UCSD-AML1 (cell line): ENCODE data around the gene PIP5K1B.
"Not testable (repeated sequence)": the region's sequence is repeated elsewhere in the genome, so short reads cannot be mapped to it uniquely, and the experiment has no call there.

Source experiments
- DNase-seq: peaks from one replicate; lab custom pipeline; 2025; ENCODE audit not compliant: unreplicated experiment; lab: John Stamatoyannopoulos, UW

Gene PIP5K1B

DNA sequence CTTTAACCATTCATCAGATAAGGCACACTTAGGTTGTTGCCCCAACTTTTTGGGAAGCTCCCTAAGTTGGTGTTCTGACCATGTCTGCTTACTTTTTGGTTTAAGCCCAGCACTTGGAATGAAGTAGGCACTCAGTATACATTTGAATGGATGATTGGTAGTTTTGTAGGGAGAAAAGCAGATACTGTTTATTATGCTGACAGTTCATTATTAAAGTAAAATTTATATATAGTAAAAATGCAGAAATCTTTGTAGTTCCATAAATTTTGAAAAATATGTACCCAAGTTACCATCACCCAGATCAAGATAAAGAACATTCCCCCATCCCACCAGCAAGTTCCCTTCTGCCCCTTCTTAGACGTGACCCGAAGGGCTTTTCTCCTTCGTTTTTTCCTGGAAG is 273.5 kb downstream of the PIP5K1B start:
- DNase-seq = no peak

DNA sequence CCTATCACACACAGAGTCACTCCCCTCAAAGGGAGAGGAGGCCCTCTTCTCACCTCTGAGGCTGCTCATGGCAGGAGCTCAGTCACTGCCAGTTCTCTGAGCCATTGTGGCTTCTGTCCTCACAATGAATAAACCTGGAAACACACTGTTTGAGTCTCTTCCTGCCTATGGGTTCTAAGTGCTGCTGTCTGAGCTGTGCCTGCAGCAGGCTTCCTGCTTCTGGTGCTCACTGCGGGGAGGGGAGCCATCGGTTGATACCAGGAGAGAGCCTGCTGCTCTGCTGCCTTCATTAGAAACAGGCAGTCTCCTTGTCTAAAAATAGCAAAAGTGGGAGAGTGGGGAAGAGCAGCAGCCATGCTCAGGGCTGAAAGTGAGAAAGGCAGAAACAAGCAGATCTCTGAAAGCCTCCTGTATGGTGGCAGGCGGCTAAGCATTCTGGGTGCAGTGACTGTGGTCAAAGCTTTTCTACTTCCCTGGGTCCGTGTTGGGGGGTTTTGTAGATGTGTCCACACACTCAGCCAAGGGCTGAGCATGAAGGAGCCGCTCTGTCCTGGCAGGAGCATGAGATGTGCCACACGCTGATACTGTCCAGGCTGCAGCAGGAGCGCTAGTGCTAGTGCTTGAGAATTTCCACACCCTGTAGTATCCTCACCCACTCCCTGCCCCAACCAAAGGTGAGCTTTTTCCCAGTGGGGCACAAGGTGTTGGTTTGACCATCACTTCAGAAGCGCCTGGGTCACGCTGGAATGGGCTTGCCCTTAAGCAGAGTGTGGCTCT is 274.7 kb downstream of the PIP5K1B start:
- peak; percentile 59 for DNase-seq

DNA sequence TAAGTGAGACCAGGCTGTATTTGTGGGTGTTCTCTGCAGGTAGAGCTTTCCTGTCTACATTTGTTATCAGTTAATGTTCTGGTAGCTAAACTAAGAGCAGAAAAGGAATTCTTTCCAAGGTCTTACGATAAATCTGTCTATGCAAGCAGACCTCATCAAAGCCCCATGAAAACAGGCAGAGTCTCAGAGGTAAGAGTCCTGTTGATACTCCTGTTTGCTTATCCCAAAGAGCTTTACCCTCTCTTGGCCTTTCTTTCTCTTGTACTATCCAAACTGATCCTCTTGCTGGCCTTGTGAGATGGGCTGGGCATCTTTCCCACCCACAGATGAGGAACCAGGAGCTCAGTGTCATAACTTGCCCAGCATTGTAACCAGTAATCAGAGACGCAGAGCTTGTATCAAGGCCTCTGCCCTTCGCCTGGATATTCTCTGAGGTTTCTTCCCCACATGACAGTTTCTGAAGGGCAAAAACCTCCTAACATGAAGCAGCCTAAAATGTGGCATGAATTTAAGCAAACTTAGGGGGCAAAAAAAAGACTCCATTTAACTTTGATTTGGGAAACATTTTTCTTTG is 275.4 kb downstream of the PIP5K1B start:
- no peak for DNase-seq

DNA sequence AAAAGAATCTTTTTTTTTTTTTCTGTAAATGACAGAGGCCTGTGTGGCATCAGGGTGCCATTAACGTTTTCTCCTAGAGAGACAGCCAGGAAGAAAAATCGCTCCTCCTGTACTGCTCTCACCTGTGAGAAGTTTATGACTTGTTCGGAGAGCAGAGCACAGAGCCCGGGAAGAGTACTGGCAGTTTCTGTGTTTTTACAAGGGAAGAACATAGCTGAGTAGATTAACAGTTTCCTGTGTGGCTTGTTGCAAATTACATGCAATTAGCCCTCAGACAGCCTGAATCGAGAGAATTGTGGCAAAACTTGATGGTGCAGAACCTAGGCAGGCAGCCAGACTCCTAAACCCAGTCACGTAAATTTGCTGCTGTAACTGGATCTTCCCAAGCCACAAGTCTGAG is 276.7 kb downstream of the PIP5K1B start:
- DNase-seq = peak; percentile 16

DNA sequence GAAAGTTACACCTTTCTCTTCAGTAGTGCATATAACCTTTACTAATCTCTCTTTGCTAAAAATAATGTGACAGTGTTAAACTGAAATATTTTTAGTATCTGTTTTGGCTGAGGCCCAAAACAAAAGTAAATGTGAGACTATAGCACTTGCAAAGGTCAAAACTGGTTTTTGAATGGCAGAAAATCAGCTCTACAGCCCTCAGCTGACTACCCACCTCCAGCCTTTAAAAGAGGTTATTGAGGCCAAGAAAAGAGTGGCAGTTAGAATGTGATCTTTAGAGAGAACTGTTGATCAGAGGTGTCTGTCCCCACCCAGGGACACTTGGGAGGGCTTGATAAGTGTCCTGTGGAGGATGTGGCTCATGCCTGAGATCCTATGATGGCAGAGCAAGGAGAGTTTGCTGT is 278.0 kb downstream of the PIP5K1B start:
- DNase-seq = no peak

DNA sequence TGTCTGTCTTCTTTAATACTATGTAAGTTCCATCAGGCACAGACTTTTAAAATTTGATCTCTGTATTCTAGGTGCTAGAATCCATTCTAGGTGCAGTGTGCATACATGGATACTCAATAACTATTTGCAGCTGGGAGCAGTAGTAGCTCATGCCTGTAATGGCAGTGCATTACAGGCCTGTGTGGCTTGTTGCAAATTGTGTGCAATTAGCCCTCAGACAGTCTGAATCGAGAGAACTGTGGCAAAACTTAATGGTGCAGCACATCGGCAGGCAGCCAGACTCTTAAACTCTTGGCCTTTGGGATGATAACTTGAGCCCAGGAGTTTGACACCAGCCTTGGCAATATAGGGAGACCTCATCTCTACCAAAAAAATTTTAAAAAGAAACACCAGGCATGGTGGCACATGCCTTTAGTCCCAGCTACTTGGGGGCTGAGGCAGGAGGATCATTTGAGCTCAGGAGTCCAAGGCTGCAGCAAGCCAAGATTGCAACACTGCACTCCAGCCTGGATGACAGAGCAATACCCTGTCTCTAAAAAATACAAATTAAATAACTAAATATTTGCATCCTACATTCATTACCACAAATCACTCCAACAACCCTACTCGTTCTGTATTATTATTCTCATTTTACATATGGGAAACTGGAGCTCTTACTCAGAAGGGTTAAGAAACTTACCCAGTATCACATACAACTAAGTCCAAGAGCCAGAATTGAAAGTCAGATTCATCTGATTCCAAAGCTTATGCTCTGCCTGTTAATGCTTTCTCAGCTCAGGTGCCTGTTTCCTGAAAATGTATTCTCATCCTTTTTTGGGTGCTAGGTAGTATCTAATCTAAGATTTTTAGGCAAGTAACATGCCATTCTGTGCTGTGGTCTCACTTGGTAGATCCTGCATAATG is 278.7 kb downstream of the PIP5K1B start:
- DNase-seq = no peak

DNA sequence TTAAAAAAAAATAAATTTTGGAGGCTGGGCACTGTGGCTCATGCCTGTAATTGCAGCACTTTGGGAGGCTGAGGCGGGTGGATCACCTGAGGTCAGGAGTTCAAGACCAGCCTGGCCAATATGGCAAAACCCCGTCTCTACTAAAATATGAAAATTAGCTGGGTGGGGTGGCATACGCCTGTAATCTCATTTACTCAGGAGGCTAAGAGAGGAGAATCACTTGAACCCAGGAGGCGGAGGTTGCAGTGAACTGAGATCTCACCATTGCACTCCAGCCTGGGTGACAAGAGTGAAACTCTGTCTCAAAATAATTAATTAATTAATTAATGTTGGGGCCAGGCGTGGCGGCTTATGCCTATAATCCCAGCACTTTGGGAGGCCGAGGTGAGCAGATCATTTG is 281.9 kb downstream of the PIP5K1B start:
- DNase-seq = not testable (repeated sequence)

DNA sequence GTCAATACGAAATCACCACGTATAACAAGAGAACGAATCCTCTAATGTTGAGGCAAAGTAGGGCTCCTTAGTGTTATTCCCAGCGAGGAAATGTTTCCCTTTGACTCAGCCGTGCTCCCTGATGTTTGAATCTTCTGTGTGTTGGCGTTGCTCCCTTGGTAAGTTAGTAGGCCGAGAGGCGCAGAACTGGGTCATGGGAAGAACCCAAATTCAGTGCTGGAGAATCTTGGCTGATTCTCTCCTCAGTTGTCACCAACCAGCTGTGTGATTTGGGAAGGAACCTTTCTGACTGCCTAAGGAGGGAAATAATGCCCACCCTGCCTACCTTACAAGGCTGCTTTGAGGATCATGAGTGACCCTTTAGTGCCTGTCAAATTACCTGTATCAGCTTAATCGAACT is 286.4 kb downstream of the PIP5K1B start:
- DNase-seq = no peak

DNA sequence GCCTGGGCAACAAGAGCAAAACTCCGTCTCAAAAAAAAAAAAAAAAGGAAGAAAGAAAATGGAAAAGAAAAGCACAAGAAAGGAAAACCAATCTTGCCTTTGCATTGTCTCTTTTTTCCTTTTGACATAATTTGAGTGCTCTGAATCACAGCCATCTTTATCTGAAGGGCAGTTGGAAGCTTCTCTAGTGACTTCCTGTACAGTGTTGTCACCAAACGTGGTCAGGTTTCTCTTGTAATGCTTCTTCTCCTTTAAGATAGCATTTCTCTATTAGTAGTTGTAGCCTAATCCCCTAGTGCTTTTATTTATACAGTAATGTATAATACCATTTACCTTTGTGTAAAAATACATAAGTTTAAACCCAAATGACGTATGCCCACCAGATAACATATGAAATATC is 290.7 kb downstream of the PIP5K1B start:
- DNase-seq = no peak

DNA sequence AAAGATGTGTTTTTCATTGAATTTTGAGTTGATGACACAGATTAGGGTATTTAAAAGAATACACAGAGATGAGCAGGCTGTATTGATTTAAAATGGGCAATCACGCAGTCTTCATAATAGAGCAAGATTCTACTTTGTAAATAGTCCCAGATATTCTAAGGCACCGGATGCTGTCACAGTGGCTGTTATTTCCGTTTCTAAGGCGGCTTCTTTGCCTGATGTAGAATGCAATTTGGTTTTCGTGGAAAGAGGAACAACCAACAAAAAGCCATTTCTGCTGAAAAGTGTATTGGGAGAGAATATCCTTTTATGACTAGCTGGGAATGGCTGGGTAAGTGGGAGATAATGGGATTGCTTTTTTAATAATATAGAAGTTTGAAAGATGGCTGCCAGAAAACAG is 291.4 kb downstream of the PIP5K1B start:
- DNase-seq = no peak

DNA sequence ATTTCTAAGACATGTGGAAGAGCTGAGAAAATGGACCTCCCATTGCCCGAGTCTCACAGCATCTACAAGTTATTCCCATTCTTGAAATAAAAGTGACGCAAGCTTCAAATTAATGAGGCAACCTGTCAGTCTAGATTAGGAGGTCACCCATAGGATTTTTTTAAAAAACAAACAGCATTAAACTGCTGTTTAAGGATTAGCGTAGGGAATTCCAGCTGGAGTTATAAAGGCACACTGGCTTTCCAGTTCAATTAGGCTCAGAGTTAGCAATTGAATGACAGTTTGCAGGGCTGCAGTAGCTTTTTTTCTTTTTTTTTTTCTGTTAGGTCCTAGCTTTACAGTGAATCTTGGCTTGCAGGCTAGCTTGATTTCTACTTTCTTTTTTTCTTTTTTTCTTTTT is 292.6 kb downstream of the PIP5K1B start:
- no peak for DNase-seq

DNA sequence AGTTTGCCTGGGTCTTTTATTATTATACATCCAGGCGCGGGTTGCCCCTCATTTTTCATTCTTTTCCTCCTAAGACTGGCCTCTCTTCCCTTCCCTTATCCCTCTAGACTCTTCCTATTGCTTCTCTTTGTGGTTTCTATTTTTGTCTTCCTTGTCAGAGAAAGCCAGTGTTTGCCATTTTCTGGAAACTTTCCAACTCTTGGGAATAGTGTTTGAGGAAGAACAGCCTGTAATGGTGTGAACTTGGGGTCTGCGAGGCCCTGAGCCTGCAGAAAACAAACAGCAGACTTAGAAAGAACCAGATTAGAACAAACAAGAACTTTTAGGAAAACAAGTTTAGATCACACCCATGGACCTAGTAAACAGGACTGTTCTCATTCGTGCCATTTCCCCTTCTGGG is 293.3 kb downstream of the PIP5K1B start:
- no peak for DNase-seq

DNA sequence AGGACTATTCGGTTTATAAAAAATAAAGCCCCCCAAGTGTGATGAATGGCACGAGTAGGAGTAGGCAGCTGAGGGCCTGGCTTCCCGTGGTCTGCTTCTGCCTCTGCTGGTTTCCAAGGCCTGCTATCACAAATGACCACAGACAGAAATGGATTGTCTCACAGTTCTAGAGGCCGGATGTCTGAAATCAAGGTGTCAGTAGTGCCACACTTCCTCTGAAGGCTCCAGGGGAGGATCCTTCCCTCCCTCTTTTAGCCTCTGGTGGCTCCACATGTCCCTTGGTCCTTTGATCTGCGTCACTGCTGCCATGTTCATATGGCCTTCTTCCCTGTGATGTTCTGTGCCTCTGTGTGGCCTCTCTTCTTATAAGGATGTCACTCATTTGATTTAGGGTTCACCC is 293.8 kb downstream of the PIP5K1B start:
- peak; percentile 51 for DNase-seq

DNA sequence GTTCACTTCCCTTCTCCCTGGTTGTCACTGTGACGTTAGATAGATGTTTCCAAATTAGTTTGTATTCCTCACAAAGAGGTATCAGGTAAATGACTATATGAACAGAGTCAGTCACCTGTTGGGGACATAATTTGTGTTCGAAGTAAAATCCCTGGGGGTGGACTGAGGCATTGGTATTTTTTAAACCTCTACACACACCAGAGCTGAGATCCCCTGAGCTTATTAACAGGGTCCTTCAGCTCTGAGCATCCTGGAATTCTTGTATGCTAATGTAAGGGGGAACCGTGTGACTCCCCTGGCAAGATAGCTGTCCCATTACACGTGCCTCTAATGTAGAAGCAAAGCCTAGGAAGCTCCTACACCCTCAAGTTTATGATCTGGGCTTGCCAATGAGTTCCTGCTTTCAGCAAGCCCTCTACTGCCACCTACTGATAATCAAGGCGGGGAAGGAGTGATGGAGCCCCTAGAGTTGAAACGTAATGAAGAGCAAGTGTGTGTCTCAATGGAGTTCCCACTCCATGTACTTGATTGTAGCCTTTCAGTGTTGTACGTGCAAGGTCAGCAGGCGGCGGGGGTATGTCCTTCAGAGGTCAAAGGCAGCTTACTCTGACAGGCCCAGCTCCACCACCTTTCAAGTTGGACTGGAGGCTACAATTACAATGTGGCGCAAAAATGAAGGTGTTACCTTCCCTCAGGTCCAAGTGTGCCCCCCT is 294.5 kb downstream of the PIP5K1B start:
- peak; percentile 50 for DNase-seq

DNA sequence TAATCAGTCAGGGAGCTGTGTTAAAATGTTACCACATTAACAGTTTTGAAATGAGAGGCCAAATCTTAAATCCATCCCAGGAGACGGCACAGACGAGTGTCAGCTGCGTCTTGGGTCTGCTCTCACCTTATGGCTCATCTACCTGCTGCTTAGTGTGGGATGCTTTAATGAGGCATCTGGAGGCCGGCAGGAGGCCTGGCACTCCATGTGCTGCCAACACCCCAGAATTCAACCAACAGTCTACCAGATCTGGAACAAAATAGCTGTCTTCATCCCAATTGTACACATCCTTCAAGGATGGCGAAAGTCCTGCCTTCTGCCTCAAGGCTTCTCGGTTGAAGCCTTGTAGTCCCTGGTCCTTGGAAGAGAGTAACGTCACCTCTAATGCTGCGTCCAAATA is 296.9 kb downstream of the PIP5K1B start:
- DNase-seq = no peak

DNA sequence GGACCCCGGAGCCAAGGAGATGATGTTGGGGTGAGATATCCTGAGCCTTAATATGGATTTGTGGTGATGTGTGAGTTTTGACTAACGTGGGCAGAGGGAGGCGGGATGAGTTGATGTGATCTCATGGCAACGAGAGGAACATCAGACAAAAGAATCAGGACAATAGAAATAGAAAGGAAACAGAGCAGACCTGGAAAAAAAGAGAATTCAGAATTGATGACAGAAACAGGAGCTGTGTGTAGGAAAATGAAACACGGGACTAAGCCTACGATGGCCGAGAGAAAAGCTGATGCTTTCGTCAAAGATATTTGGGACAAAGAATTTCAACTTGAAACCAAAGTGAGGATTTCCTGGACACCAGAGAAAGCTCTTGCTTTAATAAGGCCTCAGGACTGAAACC is 298.0 kb downstream of the PIP5K1B start:
- no peak for DNase-seq

DNA sequence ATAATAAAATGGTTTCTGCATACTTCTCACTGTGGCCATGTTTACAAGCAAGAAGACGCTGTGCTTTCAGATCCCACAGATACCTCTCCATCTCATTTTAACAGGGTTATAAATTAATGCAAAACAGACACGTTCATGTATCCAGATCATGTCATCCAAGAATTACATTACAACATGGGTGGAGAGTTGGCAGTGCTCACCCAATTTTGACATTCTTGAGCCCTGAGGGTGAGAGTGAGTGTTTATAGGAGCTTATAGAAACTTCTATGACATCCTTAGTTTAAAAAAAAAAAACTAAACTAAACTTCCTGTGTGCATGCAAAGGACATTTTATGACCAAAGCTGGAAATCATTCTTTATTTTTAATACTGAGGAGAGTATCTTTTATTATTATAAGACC is 299.8 kb downstream of the PIP5K1B start:
- DNase-seq = no peak

DNA sequence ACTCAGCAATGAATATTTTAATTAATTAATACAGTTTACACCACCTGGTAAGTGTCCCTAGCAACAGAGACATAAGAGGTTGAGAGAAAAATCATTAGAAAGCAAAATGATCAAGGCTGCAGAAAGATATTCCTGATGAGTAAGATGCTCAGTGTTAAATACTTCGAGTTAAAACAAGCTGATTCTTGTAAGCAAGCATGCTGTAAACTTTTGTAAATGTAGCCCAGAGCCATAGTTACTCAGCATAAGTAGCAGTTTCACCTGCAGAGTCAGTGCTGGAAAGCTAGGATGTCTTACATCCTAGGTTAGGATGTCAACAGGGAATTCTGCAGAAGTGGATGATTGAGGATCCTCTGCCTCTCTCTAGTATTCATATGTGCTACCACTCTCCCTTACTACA is 304.7 kb downstream of the PIP5K1B start:
- DNase-seq = no peak

DNA sequence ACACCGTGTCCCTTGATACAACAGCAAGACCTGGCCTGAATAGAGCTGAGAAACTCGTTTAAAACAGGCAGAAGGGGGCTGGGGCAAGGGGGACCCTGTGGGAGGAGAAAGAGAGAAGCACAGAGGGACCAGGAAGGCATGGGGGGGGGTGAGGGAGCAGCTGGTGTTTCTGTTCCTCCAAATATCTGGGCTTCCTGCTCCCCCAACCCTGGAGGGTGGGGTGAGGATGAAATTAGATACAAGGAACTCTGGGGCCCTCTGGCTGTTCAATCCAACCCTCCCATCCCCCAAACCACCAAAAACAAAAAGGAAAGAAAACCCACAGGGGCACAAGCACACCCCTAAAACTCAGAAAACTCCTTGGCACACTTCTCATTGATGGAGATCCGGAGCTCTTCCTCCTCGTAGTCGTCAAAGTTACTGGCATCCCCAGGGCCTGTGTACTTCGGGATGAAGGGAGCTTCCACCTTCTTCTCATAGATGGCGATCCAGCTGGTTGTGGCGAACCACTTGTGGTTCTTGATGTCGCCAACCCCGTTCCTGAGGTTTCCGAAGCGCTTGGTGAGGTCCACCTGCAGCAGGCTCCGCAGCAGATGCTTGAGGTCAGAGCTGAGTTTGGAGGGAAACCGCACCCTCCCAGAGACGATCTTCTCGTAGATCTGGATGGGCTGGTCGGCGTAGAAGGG is 307.8 kb downstream of the PIP5K1B start:
- DNase-seq = no peak

DNA sequence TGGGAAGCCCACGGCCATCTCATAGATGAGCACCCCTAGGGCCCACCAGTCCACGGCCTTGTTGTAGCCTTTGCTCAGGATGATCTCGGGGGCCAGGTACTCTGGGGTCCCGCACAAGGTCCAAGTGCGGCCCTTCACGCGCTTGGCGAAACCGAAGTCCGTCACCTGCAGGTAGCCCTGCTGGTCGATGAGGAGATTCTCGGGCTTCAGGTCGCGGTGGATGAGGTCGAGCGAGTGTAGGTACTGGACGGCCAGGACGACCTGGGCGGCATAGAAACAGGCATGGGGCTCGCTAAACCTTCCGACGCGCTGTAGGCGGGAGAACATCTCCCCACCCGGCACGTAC is 308.3 kb downstream of the PIP5K1B start:
- no peak for DNase-seq

DNA sequence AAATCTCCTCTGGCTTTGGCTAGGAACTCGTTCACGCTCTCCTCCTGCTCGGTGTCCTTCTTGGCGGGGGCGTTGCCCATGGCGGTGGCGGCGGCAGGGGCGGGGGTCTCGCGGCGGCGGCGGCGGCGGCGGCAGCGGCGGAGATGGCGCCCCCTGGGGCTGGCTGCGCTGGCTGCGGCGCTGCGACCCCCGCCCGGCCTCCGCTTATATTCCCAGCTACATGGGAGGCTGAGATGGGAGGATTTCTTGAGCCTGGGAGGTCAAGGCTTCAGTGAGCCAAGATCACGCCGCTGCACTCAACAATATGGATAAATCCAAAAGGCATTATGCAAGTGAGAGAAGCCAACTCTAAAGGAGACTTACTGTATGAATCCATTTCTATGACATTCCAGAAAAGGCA is 309.0 kb downstream of the PIP5K1B start, which contains the start of gene PRKACG:
PRKACG (minus strand) TSS at position 101 of the 400 bp plus-strand sequence; CDS start at position 80, 21 bp downstream.
- DNase-seq = no peak
